NT2/D1 (cell line): Measurements from ENCODE around the gene SCN8A.

Experiments used
- DNase-seq: peaks from one replicate; pipeline ENCODE4 v3.0.0-alpha.2; 2011; ENCODE audit warnings: low read depth, low spot score
- H3K27me3 ChIP-seq: 2 replicates; pipeline ENCODE4 v1.6.0; 2011; ENCODE audit warnings: mild to moderate bottlenecking; ENCODE audit not compliant: insufficient read length, insufficient read depth
- H3K36me3 ChIP-seq: 2 replicates; pipeline ENCODE4 v1.6.1; 2011; ENCODE audit warnings: mild to moderate bottlenecking, low read length, mixed read lengths; ENCODE audit not compliant: insufficient read depth, insufficient read length
- H3K4me1 ChIP-seq: 2 replicates; pipeline ENCODE4 v1.5.1; 2011; ENCODE audit not compliant: insufficient read depth, insufficient read length
- H3K4me3 ChIP-seq: 2 replicates; pipeline ENCODE4 v1.5.1; 2011; ENCODE audit warnings: low read depth; ENCODE audit not compliant: insufficient read length
- H3K9ac ChIP-seq: 2 replicates; pipeline ENCODE4 v1.6.0; 2011; ENCODE audit warnings: low read depth; ENCODE audit not compliant: insufficient read length
- H3K9me3 ChIP-seq: 2 replicates; pipeline ENCODE4 v1.5.1; 2011; ENCODE audit warnings: mild to moderate bottlenecking, low read length; ENCODE audit not compliant: insufficient read depth
- SUZ12 ChIP-seq: IDR thresholded peaks from 2 replicates; pipeline ENCODE4 v1.6.1; 2011; ENCODE audit not compliant: insufficient read length, insufficient read depth; ENCODE audit errors: extremely low read depth
- YY1 ChIP-seq: IDR thresholded peaks from 2 replicates; pipeline ENCODE4 v1.6.1; 2011; ENCODE audit not compliant: insufficient read length, insufficient read depth
- ZNF274 ChIP-seq: IDR thresholded peaks from 2 replicates; pipeline ENCODE4 v1.6.1; 2011; ENCODE audit warnings: mild to moderate bottlenecking, low read depth, low read length

The SCN8A gene

DNA sequence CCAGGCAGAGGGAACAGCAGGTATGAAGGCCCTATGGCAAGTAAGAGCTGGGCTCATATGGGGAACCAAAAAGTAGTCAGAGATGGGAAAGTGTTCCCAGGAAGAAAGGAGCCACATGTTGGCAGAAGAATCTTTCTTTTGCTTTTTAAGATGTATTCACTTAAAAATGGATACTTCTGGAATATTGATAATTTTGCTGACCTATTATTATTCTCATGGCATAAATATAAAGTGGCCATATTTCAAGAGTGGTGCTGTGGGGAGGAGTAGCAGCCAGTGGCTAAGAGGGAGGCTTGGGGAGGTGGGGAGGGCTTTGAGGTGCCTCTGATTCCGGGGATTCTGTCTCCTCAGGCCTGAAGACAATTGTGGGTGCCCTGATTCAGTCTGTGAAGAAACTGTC, 108.2 kb downstream of the SCN8A start:
- H3K27me3 ChIP-seq: no peaks in the 10 kb centered on the region
- no peaks in the 10 kb centered on the region for H3K4me1 ChIP-seq
- H3K4me3 ChIP-seq: no peak overlapping the region
- H3K9me3 ChIP-seq: no peaks in the 10 kb centered on the region
- TF ChIP-seq SUZ12: no peak
- no peak for TF ChIP-seq YY1
- no peak for TF ChIP-seq ZNF274
- H3K36me3 ChIP-seq: peaks cover 3% of the 10 kb centered on the region
- H3K9ac ChIP-seq: no peak overlapping the region
- no peak for DNase-seq

DNA sequence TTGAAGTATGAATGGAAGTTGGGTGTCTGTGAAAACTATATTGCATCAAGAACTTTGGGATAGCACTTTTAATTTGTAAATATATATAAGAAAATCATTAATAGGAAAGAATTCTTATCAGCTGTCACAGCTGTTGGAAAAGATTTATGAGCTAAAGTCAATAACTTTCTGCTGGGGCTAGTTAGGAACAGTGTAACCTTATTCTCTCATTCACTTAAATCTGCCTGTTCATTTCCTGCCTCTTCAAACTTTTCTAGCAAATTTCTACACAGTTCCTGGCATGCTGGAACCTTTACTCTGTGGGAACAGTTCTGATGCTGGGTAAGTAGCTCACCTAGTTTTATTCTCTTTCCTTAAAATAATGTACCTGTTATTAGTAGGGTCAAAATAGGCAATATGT, 109.9 kb downstream of the SCN8A start:
- Histone ChIP-seq H3K9ac (no peak overlapping the region), H3K36me3 (peaks cover 3% of the 10 kb centered on the region), H3K9me3 (no peaks in the 10 kb centered on the region), H3K4me1 (no peaks in the 10 kb centered on the region), H3K27me3 (no peaks in the 10 kb centered on the region), H3K4me3 (no peak overlapping the region)
- no peak for DNase-seq
- TF ChIP-seq SUZ12 (no peak), ZNF274 (no peak), YY1 (no peak)

DNA sequence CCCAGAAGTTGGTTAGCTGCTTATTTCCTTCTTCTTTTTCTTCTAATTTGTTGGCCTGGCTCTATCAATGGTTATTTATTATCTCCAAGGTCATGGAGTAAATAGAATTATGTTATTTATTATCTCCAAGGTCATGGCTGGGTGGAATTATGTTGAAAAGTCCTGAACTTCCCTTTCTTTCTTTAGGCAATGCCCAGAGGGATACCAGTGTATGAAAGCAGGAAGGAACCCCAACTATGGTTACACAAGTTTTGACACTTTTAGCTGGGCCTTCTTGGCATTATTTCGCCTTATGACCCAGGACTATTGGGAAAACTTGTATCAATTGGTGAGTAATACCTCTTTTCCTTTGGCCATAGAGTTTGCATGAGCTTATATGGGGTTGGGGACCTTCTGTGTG, 111.6 kb downstream of the SCN8A start:
- TF ChIP-seq YY1 (no peak), ZNF274 (no peak), SUZ12 (no peak)
- H3K9ac ChIP-seq: no peak overlapping the region
- peaks cover 6% of the 10 kb centered on the region for H3K36me3 ChIP-seq
- no peaks in the 10 kb centered on the region for H3K4me1 ChIP-seq
- H3K27me3 ChIP-seq: no peaks in the 10 kb centered on the region
- no peaks in the 10 kb centered on the region for H3K9me3 ChIP-seq
- no peak overlapping the region for H3K4me3 ChIP-seq
- no peak for DNase-seq

DNA sequence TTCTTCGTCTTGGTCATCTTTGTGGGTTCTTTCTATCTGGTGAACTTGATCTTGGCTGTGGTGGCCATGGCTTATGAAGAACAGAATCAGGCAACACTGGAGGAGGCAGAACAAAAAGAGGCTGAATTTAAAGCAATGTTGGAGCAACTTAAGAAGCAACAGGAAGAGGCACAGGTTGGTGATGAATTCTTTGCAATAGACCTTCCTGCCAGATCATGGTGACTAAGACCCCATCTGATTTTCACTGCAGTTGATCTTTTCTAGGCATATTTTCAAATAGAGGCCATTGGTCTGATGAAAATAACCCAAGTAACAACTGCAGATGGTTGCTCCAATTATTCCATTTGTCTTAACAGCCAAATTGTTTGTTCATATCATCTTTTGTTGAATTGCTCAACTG, 114.4 kb downstream of the SCN8A start:
- Histone ChIP-seq H3K4me3 (no peak overlapping the region), H3K9me3 (no peaks in the 10 kb centered on the region), H3K27me3 (no peaks in the 10 kb centered on the region), H3K9ac (no peak overlapping the region), H3K4me1 (no peaks in the 10 kb centered on the region), H3K36me3 (peaks cover 4% of the 10 kb centered on the region)
- DNase-seq: no peak
- no peak for TF ChIP-seq YY1
- TF ChIP-seq ZNF274: no peak
- no peak for TF ChIP-seq SUZ12

DNA sequence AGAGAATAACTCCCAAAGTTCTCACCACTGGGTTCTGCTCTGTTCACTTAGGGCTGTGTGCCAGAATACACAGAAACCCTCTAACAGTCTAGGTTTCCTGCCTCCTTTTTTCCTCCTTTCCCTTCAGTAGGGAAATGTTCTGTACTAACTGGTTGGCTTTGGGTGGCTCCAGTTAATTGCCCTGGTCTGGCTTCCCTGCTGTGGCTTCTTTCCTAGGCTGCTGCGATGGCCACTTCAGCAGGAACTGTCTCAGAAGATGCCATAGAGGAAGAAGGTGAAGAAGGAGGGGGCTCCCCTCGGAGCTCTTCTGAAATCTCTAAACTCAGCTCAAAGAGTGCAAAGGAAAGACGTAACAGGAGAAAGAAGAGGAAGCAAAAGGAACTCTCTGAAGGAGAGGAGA, 115.2 kb downstream of the SCN8A start:
- Histone ChIP-seq H3K36me3 (peaks cover 4% of the 10 kb centered on the region), H3K4me3 (no peak overlapping the region), H3K9ac (no peak overlapping the region), H3K9me3 (no peaks in the 10 kb centered on the region), H3K27me3 (no peaks in the 10 kb centered on the region), H3K4me1 (no peaks in the 10 kb centered on the region)
- TF ChIP-seq ZNF274 (no peak), YY1 (no peak), SUZ12 (no peak)
- no peak for DNase-seq

DNA sequence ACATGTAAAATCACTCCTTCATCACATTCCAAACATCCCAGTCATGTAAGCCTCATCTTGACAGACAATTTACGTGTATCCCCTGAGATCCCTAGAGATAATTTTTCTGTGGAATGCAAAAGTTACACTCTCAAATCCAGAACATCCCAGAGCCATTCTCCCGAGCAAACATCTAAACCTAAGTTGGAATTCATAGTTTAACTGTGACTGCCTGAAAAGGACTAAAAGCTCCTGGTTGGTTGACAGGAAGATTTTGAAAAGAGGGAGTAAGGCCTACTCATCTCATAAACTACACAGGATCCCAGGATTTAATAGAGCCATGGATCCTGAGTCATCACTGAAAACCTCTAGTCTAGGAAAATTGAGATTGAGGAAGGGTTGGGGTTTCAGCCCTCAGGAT, 123.6 kb downstream of the SCN8A start:
- no peaks in the 10 kb centered on the region for H3K27me3 ChIP-seq
- H3K4me1 ChIP-seq: no peaks in the 10 kb centered on the region
- TF ChIP-seq SUZ12: no peak
- H3K36me3 ChIP-seq: no peaks in the 10 kb centered on the region
- H3K9ac ChIP-seq: no peak overlapping the region
- no peak overlapping the region for H3K4me3 ChIP-seq
- DNase-seq: no peak
- H3K9me3 ChIP-seq: no peaks in the 10 kb centered on the region

DNA sequence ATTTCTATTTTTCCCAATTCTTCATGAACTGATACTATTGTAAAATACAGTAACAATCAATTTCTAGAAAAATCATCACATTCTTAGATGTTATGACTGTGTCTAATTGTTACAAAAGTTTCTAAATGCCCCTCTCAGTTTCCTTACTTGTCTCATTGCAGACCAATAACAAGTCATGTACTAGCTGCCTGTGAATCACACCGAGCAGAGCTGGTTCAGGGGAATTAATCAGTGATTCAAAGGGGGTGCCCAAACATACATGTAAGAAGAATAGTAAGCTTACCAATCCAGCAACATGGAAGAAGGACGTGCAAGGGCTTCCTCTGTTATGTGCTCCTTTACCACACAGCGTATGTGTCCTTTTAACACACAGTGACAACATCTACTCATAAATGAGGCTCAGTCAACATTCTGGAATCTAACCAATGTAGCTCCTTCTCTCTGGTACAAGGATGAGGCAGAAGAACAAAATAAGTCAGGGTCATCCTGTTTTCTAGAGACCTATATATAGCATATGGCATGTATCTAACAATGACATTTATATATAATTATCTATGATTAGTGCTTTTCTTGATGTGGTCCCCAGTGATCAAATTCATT, 126.4 kb downstream of the SCN8A start:
- no peak for DNase-seq
- H3K4me3 ChIP-seq: no peak overlapping the region
- no peaks in the 10 kb centered on the region for H3K9me3 ChIP-seq
- H3K27me3 ChIP-seq: peaks cover 7% of the 10 kb centered on the region
- H3K4me1 ChIP-seq: peaks cover 5% of the 10 kb centered on the region
- no peaks in the 10 kb centered on the region for H3K36me3 ChIP-seq
- TF ChIP-seq SUZ12: no peak
- TF ChIP-seq ZNF274: no peak
- TF ChIP-seq YY1: no peak
- H3K9ac ChIP-seq: no peak overlapping the region

DNA sequence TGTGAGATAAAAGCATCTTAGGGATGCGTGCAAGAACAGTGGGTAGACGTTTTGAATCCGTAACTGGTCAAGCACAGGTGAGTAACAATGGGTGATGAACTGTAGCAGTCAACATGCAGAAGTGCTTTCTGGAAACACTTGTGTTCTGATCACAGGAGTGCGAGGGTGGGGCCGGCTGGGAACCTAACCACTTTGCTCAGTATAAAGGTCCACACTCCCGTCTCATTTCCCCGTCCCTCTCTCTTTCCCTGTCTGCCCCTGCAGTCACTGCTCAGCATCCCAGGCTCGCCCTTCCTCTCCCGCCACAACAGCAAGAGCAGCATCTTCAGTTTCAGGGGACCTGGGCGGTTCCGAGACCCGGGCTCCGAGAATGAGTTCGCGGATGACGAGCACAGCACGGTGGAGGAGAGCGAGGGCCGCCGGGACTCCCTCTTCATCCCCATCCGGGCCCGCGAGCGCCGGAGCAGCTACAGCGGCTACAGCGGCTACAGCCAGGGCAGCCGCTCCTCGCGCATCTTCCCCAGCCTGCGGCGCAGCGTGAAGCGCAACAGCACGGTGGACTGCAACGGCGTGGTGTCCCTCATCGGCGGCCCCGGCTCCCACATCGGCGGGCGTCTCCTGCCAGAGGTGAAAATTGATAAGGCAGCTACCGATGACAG, 130.4 kb downstream of the SCN8A start:
- peaks cover 7% of the 10 kb centered on the region for H3K27me3 ChIP-seq
- H3K4me1 ChIP-seq: peaks cover 5% of the 10 kb centered on the region
- H3K9ac ChIP-seq: peak overlapping the region; percentile 26
- peaks cover 2% of the 10 kb centered on the region for H3K36me3 ChIP-seq
- no peak overlapping the region for H3K4me3 ChIP-seq
- H3K9me3 ChIP-seq: no peaks in the 10 kb centered on the region
- no peak for TF ChIP-seq YY1
- DNase-seq: no peak
